Activated naive CD8-positive, alpha-beta T cell treated with anti-CD3 and anti-CD28 coated beads, Interleukin-2, amount 50 U/mL, for 16 hours (primary cell): ENCODE results near the gene SNAPIN.

Experiments used
- DNase-seq: peaks from one replicate; pipeline ENCODE4 v3.0.0-alpha.2; 2020; ENCODE audit warnings: low read depth, low spot score

Gene SNAPIN

GRCh38 chr1:153677718-153678518 lies 19.4 kb downstream of the SNAPIN start:
- DNase-seq = no peak

GRCh38 chr1:153678519-153679336 lies 20.2 kb downstream of the SNAPIN start, which contains the start of gene NPR1:
TSS of gene NPR1 (plus strand) at chr1:153678688. CDS start at chr1:153679109, 421 bp downstream.
- DNase-seq = no peak

GRCh38 chr1:153679337-153680119 lies 21.0 kb downstream of the SNAPIN start:
- no peak for DNase-seq

GRCh38 chr1:153680120-153680403 lies 21.6 kb downstream of the SNAPIN start:
- DNase-seq = no peak

- DNase-seq = no peak
Observed at GRCh38 chr1:153682730-153683129, 24.2 kb downstream of the SNAPIN start.

GRCh38 chr1:153683854-153684253 lies 25.4 kb downstream of the SNAPIN start:
- DNase-seq = no peak

- DNase-seq = no peak
Observed at GRCh38 chr1:153684892-153685291, 26.4 kb downstream of the SNAPIN start.

- no peak for DNase-seq
Observed at GRCh38 chr1:153685544-153686340, 27.2 kb downstream of the SNAPIN start.

GRCh38 chr1:153687346-153688125 lies 29.0 kb downstream of the SNAPIN start:
- no peak for DNase-seq

- DNase-seq = no peak
Observed at GRCh38 chr1:153688276-153688675, 29.8 kb downstream of the SNAPIN start.

GRCh38 chr1:153688736-153689328 lies 30.3 kb downstream of the SNAPIN start:
- DNase-seq = no peak

- DNase-seq = no peak
Observed at GRCh38 chr1:153693466-153693865, 35.0 kb downstream of the SNAPIN start.

- DNase-seq = no peak
Observed at GRCh38 chr1:153696741-153697140, 38.2 kb downstream of the SNAPIN start.

GRCh38 chr1:153697191-153698019 lies 38.9 kb downstream of the SNAPIN start:
- no peak for DNase-seq

GRCh38 chr1:153698020-153698922 lies 39.8 kb downstream of the SNAPIN start:
- DNase-seq = no peak

GRCh38 chr1:153698923-153699714 lies 40.6 kb downstream of the SNAPIN start:
- DNase-seq = no peak

- no peak for DNase-seq
Observed at GRCh38 chr1:153699768-153700167, 41.3 kb downstream of the SNAPIN start.
